HepG2 (cell line): ENCODE results near the gene OR4K1. TPM values are rescaled to one million over a fixed set of nuclear protein-coding genes. Genes with fewer than 3 reads are reported as not detected.

Source experiments
- ATAC-seq: fragments of 200-7000 bp; cut with Tn5 transposase; 3 replicates; pipeline ENCODE4 v1.9.1; 2020; ENCODE audit warnings: mild to moderate bottlenecking, moderate library complexity
- BruUV-seq: library from RNA; stranded (reverse); fragments of 400-500 nt; replicated peaks from 2 replicates; lab custom pipeline; 2021; lab: Mats Ljungman, UMichigan
- CTCF ChIA-PET: fragments of 300-600 bp; formaldehyde crosslinking; extraction: SDS; loops from one replicate; lab custom pipeline; 2021; ENCODE audit warnings: low total read pairs, inconsistent platforms, low intra/inter-chr PET ratio; lab: Yijun Ruan, JAX
- POLR2A ChIA-PET: fragments of 350-600 bp; sonication (Branson Sonifier 250); formaldehyde crosslinking; loops from one replicate; lab custom pipeline; 2020; ENCODE audit warnings: antibody characterized with exemption, inconsistent platforms; lab: Yijun Ruan, JAX
- DNase-seq: peaks from one replicate; pipeline ENCODE4 v3.0.0-alpha.2; 2015; ENCODE audit warnings: low spot score
- FAIRE-seq: peaks from 3 replicates; lab custom pipeline; 2011; peaks lifted over from hg19 to GRCh38; lab: Jason Lieb, UNC
- H2AFZ ChIP-seq: one replicate; pipeline ENCODE4 v1.6.1; 2011; ENCODE audit warnings: low read length, inconsistent platforms
- H3K27ac ChIP-seq: fragments of 300-600 bp; 3 replicates; pipeline ENCODE4 v1.8.0; 2011; ENCODE audit warnings: mixed run types, mild to moderate bottlenecking, mixed read lengths, low read length, inconsistent platforms; ENCODE audit not compliant: insufficient read depth; ENCODE audit errors: extremely low read length
- H3K27me3 ChIP-seq, 2 experiments: fragments of 200-600 bp in 1 of 2; 2 replicates in 1 of 2; 3 replicates in 1 of 2; pipeline versions ENCODE4 v1.6.0 to v1.8.0; 2011; ENCODE audit warnings: low read length in 2 of 2, mild to moderate bottlenecking in 2 of 2, moderate library complexity in 2 of 2, inconsistent platforms in 1 of 2; ENCODE audit not compliant: insufficient read depth in 2 of 2, control insufficient read depth in 1 of 2
- H3K36me3 ChIP-seq, 2 experiments: fragments of 200-600 bp in 1 of 2; replicated peaks in 1 of 2; 2 replicates in 1 of 2; 3 replicates in 1 of 2; pipeline versions ENCODE4 v1.5.1 to v1.8.0; 2011; ENCODE audit warnings: low read length in 2 of 2, inconsistent platforms in 1 of 2; ENCODE audit not compliant: insufficient read depth in 2 of 2, control insufficient read depth in 1 of 2
- H3K4me1 ChIP-seq: 2 replicates; pipeline ENCODE4 v1.5.1; 2012; ENCODE audit warnings: low read length, inconsistent platforms; ENCODE audit not compliant: insufficient read depth
- H3K4me2 ChIP-seq: 2 replicates; pipeline ENCODE4 v1.6.0; 2011; ENCODE audit warnings: low read depth, low read length, inconsistent platforms
- H3K4me3 ChIP-seq, 3 experiments: fragments of 200-600 bp in 1 of 3; sonication (generic), shearing (Covaris generic) in 1 of 3; replicated peaks in 1 of 3; 2 replicates each; pipeline ENCODE4 v1.5.1; 2011 to 2016; ENCODE audit warnings: low read length in 3 of 3, inconsistent platforms in 2 of 3, low read depth in 2 of 3, mild to moderate bottlenecking in 2 of 3, control low read depth in 1 of 3, mixed read lengths in 1 of 3; ENCODE audit not compliant: insufficient read depth in 1 of 3
- H3K79me2 ChIP-seq: one replicate; pipeline ENCODE4 v1.6.1; 2011; ENCODE audit warnings: low read length, inconsistent platforms; ENCODE audit not compliant: insufficient read depth
- H3K9ac ChIP-seq: 2 replicates; pipeline ENCODE4 v1.6.0; 2011; ENCODE audit warnings: mild to moderate bottlenecking, low read depth, low read length, inconsistent platforms; ENCODE audit not compliant: insufficient read depth
- H3K9me3 ChIP-seq: 2 replicates; pipeline ENCODE4 v1.5.1; 2012; ENCODE audit warnings: mild to moderate bottlenecking, low read length
- H4K20me1 ChIP-seq: 2 replicates; pipeline ENCODE4 v1.6.0; 2011; ENCODE audit warnings: inconsistent platforms, mild to moderate bottlenecking, low read length, moderate library complexity; ENCODE audit not compliant: insufficient read depth
- GTF2F1 ChIP-seq: fragments of 150-350 bp; IDR thresholded peaks from 2 replicates; pipeline ENCODE4 v1.6.1; 2014; ENCODE audit warnings: low read length
- ISX ChIP-seq: sonication (generic); formaldehyde crosslinking; conservative IDR thresholded peaks from 2 replicates; pipeline ENCODE4 v1.5.0; 2020; ENCODE audit warnings: missing genetic modification reagents
- KAT7 ChIP-seq: IDR thresholded peaks from 2 replicates; pipeline ENCODE4 v1.6.1; 2018; ENCODE audit warnings: borderline replicate concordance, missing compliant biosample characterization
- KAT8 ChIP-seq: IDR thresholded peaks from 2 replicates; pipeline ENCODE4 v1.6.1; 2016; ENCODE audit warnings: missing genetic modification reagents, missing compliant biosample characterization
- MED8 ChIP-seq: sonication (generic); formaldehyde crosslinking; IDR thresholded peaks from 2 replicates; pipeline ENCODE4 v1.8.1; 2023; ENCODE audit warnings: mild to moderate bottlenecking, missing genetic modification reagents; ENCODE audit not compliant: insufficient replicate concordance
- YEATS2 ChIP-seq: sonication (generic); formaldehyde crosslinking; IDR thresholded peaks from 2 replicates; pipeline ENCODE4 v1.4.0; 2020; ENCODE audit warnings: missing genetic modification reagents, borderline replicate concordance
- ZNF512B ChIP-seq: sonication (generic); formaldehyde crosslinking; IDR thresholded peaks from 2 replicates; pipeline ENCODE4 v1.5.1; 2020; ENCODE audit warnings: missing genetic modification reagents, mild to moderate bottlenecking, borderline replicate concordance
- WGBS: methylation state at CpG from one replicate; pipeline ENCODE4 v1.1.6; 2017; ENCODE audit warnings: low lambda C conversion rate; 5-methylcytosine and 5-hydroxymethylcytosine counted together
- in situ Hi-C: cut with HindIII; loops from 2 replicates; pipeline ENCODE4 v1.10.0; 2017; ENCODE audit warnings: low pct_unique_long_range_greater_than_20kb; ENCODE audit not compliant: extremely low pct_ligation_motif_present
- intact Hi-C: fragments of 100-400 bp; cut with micrococcal nuclease; formaldehyde crosslinking; loops from one replicate; pipeline ENCODE4 v1.10.0; 2022; ENCODE audit not compliant: unreplicated experiment
- polyA plus RNA-seq, 8 experiments: library from polyadenylated mRNA; depleted of rRNA in 3 of 8; stranded (reverse) in 7 of 8; unstranded in 1 of 8; fragments of >200 nt; fragmentation: Illumina TruSeq in 4 of 8; extraction: Trizol in 4 of 8; gene quantifications; 2 replicates each; pipeline versions ENCODE4 v1.2.1 to v1.2.3, GENCODE V29; 2011 to 2016; ENCODE audit warnings: low read depth in 4 of 8, missing spikeins in 1 of 8, mixed read lengths in 1 of 8; ENCODE audit not compliant: insufficient read depth in 1 of 8
- total RNA-seq, 5 experiments: library from RNA; depleted of rRNA; stranded (reverse); fragments of >200 nt; fragmentation: Illumina TruSeq; extraction: Trizol; gene quantifications; 2 replicates each; pipeline ENCODE4 v1.2.3, GENCODE V29; 2016; ENCODE audit warnings: low read depth in 1 of 5

The OR4K1 gene
- total and polyA plus RNA-seq, 2 of the 13 experiments (the other 11 are each of a cell fraction or from before 2014, with no cell fraction given), result not detected

- no peak for TF ChIP-seq ZNF512B (CRISPR knock-in tag)
- no peak for TF ChIP-seq KAT8 (CRISPR knock-in tag)
- TF ChIP-seq ISX (CRISPR knock-in tag), result no peak
- TF ChIP-seq YEATS2 (CRISPR knock-in tag), result no peak
- TF ChIP-seq MED8 (CRISPR knock-in tag), result no peak
- no peak for TF ChIP-seq GTF2F1
Measured at GRCh38 chr14:19895282-19895681, 35.4 kb upstream of the OR4K1 start (continued).

GRCh38 chr14:19900999-19901398, 29.7 kb upstream of the OR4K1 start:
- FAIRE-seq, result no peak
- no peak for TF ChIP-seq KAT7 (CRISPR knock-in tag)
- ChIA-PET CTCF (no interaction called here), POLR2A (no interaction called here)
- H3K27ac ChIP-seq, result no peak overlapping the region
- no peaks in the 10 kb centered on the region for H3K36me3 ChIP-seq
- H3K27me3 ChIP-seq, result no peaks in the 10 kb centered on the region
- no peaks in the 10 kb centered on the region for H3K79me2 ChIP-seq
- 31% methylated on average over 3 of the region's 3 CpGs for WGBS
- no peak for DNase-seq
- in situ Hi-C loops (no loop called here), intact Hi-C loops (no loop called here)
- peaks cover 32% of the 10 kb centered on the region for H3K9me3 ChIP-seq
- no peaks in the 10 kb centered on the region for H3K4me1 ChIP-seq
- H3K4me2 ChIP-seq, result no peak overlapping the region
- H4K20me1 ChIP-seq, result no peaks in the 10 kb centered on the region
- no peak overlapping the region for H2AFZ ChIP-seq
- no peak overlapping the region for H3K4me3 ChIP-seq
- no TSS peak for BruUV-seq
- ATAC-seq, result no peak
- H3K9ac ChIP-seq, result no peak overlapping the region
